Measurements from ENCODE around the gene RTKN.
A peak's percentile ranks its signal among the peaks of the same experiment; 100 is the strongest.
"Not testable (repeated sequence)": the region's sequence is repeated elsewhere in the genome, so short reads cannot be mapped to it uniquely, and the experiment has no call there.

Gene RTKN

DNA sequence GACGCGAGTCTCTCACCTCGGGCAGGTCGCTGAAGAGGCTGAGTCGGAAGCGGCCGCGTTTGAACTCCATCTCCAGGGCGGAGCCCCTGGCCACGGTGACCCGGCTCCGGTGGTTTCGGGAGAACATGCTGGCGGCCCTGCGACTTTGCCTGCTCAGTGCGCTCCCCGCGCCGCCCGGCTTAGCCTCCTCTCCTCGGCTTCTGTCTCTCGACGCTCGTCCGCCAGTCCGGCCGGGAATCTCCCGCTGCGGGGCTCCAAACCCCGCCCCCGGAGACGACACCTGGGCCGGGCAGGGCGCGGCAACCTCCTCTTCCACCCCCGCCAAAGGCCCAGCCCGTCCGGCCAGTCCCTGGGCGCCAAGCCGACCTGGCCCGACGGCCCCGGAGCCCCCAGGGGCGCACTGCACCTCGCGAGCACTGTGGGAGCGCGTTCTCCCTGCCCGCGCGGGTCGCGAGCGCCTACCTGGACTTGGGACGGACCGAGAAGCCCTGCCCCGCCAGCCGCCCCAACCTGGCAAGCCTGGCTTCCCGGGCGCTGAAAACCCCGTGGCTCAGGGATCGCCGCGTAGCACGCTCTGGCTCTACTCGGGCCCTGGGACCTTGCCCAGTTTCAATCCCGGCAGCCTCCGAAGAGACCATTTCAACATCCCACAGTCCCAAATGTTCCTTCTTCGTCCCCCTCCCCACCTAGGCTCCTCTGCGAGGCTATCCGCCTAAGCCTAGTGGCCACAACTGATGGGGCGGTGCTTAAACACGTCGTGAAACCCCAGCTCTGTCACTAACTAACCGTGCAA, at the start of gene RTKN:
Gene RTKN, minus strand, starts transcription at position 248 of the 793 bp plus-strand sequence. Its CDS starts 121 bp downstream, at position 127.
- DNase-seq (ENCODE audit: low read depth): no peak

GRCh38 chr2:74489906-74490305, 48.2 kb upstream of the RTKN start:
- DNase-seq (ENCODE audit: low read depth): no peak

GRCh38 chr2:74488643-74489481, 47.1 kb upstream of the RTKN start:
- no peak for DNase-seq (ENCODE audit: low read depth)

DNA sequence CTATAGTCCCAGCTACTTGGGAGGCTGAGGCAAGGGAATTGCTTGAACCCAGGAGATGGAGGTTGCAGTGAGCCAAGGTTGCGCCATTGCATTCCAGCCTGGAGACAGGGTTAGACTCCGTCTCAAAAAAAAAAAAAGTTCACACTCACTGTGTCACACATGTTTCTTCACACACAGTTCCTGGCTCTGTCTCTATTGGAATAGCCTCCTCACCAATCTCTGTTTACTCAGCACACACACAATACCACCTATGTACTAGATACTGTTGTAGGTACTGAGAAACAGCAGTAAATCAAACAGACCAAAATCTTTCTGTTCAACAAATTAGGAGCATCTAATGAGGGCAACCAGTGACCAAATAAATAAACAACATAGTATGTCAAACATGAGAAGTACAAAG, 44.4 kb upstream of the RTKN start:
- DNase-seq (ENCODE audit: low read depth): no peak

DNA sequence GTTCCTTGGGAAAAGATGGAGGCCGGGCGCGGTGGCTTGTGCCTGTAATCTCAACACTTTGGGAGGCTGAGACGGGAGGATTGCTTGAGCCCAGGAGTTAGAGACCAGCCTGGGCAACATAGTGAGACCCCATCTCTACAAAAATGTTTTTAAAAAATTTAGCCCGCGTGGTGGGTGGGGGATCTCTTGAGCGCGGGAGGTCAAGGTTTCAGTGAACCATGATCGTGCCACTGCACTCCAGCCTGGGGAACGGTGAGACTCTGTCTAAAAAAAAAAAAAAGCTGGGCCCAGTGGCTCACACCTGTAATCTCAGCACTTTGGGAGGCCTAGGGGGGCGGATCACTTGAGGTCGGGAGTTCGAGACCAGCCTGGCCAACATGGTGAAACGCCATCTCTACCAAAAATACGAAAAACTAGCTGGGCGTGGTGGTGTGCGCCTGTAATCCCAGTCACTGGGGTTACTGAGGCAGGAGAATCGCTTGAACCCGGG, 42.0 kb upstream of the RTKN start:
- not testable (repeated sequence) for DNase-seq (ENCODE audit: low read depth)

- DNase-seq (ENCODE audit: low read depth): peak; percentile 89
Measured at GRCh38 chr2:74482801-74483674, 41.3 kb upstream of the RTKN start, which contains the start of the genes CCDC142 and TTC31. TSS of gene CCDC142 (minus strand) at chr2:74482998. CDS start at chr2:74482837, 161 bp downstream. TSS of gene TTC31 (plus strand) at chr2:74483081. CDS start at chr2:74483096, 15 bp downstream.

DNA sequence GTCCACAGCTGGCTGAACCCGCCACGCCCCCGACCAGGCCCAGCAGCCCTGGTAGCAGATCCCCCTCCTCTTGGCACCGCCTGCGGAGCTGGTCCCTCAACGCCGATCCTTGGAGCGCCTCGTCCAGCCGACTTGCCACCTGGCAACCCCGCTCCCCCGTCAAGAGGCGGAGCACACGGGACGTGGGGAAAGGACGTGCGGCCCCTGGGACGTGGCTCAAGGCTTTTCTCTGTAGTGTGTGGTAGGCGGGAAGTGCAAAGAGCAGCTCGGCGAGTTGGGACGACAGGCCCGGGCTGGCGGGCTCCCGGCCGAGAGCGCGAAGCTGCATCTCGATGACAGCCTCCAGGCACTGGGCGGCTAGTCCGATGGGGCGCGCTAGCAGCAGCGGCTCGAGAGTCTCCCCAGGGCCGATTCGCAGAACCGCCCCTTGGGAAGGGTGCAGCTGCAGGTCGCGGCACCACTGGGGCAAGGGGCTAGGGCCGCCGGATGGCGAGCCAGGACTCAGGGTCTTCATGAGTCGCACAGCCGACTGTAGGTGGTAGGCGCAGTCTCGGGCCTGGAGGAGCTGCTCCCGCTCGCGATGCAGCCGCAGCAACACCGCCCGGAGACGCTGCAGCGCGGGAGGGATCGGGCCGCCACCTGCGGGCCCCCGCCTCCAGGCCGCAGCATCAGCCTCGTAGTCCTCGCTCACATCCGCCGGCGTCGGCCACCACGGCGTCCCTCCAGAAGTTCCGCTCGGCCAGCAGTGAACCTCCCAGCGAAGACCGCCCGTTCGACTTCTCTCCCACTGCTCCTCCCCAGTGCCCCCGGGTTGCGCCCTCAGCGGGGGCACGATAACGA, 40.4 kb upstream of the RTKN start:
- no peak for DNase-seq (ENCODE audit: low read depth)

- no peak for DNase-seq (ENCODE audit: low read depth)
Measured at GRCh38 chr2:74481431-74481830, 39.7 kb upstream of the RTKN start.

DNA sequence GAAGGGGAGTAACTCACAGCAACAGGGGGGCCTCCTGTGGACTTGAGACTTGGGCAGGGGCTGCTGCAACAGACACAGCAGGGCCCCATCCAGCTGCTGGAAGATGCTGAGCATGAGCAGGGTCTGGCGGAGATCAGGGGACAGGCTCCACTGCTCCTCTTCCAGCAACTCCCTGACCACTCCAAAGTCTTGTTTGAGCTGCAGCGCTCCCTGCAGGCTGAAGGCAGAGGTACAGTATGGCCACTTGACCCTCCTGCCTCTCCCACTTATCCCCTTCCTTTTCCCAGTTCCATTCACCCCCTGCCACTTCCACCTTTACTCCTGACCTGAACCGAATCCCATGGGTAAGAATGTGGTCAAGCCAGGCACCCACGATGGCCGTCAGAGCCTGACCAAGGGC, 33.2 kb upstream of the RTKN start:
- DNase-seq (ENCODE audit: low read depth): no peak

- no peak for DNase-seq (ENCODE audit: low read depth)
Measured at GRCh38 chr2:74474481-74474880, 32.7 kb upstream of the RTKN start.

GRCh38 chr2:74472945-74473258, 31.2 kb upstream of the RTKN start:
- DNase-seq (ENCODE audit: low read depth): no peak

DNA sequence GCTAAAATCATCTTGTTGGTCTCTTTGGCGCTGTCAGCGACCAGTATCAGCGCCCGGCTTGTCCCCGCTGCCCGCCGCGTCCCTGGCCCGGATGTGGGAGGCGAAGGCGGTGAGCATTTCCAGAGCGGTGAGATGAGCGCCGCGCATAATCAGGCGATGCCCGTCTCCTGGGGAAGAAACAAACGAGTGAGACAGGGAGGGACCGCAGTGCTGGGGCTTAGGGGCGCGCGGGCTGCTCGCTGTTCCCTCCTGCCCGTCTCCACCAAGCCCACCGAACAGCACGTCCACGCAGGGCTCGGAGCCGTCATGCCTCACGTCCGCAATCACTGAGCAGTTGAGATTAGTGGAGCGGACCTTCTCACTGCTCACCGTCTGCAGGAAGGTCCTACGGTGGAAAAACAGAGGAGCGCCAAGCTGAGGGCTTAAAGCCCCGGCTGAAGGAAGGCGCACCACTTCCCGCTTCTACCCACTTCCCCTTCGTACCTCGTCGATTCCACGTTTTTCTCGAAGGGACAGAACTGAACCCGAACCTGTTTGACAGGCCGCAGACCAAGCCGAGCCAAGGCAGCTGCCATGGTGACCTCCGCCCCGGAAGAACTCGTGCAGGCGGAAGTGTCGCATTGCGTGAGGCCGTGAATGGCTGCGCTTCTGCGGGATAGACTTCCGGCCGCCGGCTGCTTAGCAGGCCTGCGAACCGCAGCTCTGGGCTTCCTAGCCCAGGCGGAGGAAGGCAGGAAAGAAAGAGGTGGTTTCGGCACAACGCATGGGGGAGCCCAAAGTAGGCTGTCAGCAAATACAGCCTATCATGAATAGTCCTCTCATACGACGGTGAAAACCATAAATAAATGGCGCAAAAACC, 30.6 kb upstream of the RTKN start, which contains the start of gene MRPL53:
Gene MRPL53, minus strand, starts transcription at position 595 of the 859 bp plus-strand sequence. Its CDS starts 20 bp downstream, at position 575.
- peak; percentile 92 for DNase-seq (ENCODE audit: low read depth)

DNA sequence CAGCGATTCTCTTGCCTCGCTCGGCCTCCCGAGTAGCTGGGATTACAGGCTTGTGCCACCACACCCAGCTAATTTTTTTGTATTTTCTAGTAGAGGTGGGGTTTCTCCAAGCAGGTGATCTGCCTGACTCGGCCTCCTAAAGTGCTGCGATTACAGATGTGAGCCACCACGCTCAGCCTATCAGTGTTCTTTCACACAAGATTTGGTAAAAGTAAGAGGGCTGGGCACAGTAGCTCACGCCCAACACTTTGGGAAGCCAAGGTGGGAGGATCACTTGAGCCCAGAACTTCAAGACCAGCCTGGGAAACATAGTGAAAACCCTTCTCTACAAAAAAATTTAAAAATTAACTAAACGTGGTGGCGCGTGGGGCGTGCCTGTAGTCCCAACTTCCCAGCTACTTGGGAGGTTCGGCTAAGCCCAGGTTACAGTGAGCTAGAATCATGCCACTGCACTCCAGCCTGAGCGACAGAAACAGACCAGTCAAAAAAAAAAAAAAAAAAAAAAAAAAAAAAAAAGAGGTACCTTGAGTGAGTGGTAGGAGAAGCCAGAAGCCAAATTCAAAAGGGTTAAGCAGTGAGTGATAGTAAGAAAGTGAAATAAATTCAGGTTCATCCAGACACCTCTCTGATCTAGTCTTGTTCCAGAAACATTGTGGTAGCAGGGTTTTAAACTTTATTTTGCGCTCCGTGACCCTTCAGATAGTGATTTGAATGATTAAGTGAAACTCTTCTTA, 29.8 kb upstream of the RTKN start:
- DNase-seq (ENCODE audit: low read depth): no peak

DNA sequence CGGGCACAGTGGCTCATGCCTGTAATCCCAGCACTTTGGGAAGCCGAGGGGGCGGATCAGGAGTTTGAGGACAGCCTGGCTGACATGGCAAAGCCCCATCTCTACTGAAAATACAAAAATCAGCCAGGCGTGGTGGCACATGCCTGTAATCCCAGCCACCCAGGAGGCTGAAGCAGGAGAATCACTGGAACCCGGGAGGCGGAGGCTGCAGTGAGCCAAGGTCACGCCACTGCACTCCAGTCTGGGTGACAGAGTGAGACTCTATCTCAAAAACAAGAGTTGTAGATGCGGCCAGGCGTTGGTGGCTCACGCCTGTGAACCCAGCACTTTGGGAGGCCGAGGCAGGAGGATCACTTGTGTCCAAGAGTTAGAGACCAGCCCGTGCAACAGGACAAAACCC, 29.0 kb upstream of the RTKN start:
- not testable (repeated sequence) for DNase-seq (ENCODE audit: low read depth)

- DNase-seq (ENCODE audit: low read depth): no peak
Measured at GRCh38 chr2:74464406-74464805, 22.7 kb upstream of the RTKN start.

DNA sequence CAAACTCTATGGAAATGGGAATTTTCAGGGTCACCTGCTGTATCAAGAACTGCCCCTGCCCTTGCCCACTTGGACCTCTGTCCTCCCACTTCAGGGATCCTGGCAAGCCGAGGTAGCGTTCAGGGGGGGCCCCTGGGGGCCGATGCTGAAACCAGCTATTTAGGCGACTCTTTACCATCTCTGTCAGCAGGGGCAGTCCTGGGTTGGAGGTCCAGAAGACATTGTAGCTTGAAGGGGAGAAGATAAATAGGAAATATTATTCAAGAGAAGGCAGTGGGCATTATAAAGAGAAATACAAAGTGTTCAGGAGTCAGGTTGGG, 21.0 kb upstream of the RTKN start:
- no peak for DNase-seq (ENCODE audit: low read depth)

DNA sequence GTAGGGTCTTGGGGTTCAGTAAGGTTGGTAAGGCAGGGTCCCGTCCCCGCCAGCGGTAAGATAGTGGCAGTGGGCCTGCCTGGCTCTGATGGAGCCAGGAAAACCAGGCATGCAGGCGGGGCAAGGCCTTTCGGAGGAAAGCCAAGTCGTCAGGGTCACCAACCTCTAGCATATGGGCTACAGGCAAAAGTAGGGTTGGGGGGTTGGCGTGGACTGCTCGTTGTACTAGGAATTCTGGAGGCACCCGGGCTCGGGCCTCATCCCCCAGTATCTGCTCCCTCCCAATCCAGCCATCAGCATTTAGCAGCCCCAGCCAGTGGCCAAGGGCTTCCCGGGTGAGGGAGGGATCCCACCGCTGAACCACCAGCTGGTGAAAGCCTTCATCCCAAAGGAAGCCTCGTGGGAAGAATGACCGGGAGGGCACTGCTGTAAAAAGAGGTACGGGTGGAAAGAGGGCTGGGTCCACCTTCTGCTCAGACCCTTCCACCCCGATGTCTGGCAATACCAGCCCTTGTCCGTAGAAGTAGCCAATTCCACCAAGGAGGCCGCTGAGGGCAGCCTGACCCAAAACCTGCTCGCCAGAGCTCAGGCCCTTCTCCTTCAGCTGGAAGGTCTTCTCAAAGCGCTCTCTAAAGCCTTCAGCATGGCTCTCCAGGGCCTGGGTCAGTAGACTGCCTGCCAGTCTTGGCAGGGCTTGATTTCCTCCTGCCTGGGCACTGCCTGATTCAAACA, 20.5 kb upstream of the RTKN start:
- DNase-seq (ENCODE audit: low read depth): no peak

GRCh38 chr2:74461187-74462053, 19.7 kb upstream of the RTKN start:
- no peak for DNase-seq (ENCODE audit: low read depth)

All from stimulated activated CD4-positive, alpha-beta T cell treated with anti-CD3 and anti-CD28 coated beads, Interleukin-2, amount 100 ng/mL, for 4 hours (primary cell).